ENCODE results near the gene CXCR6. TPM values are rescaled to one million over a fixed set of nuclear protein-coding genes. Genes with fewer than 3 reads are reported as not detected.

The CXCR6 gene
- total and polyA plus RNA-seq, 2 of the 13 experiments (the other 11 are each of a cell fraction or from before 2014, with no cell fraction given): not detected

GRCh38 chr3:45969116-45969515, 25.9 kb downstream of the CXCR6 start:
- Histone ChIP-seq H3K9ac (ENCODE audit: insufficient read depth, low read depth, low read length) (no peak overlapping the region), H3K4me3 (replicated peaks in 1 of 3; ENCODE audit: insufficient read depth in 1 of 3, low read depth in 2 of 3, low read length in 3 of 3) (no peak overlapping the region), H2AFZ (ENCODE audit: low read length) (no peak overlapping the region), H4K20me1 (ENCODE audit: insufficient read depth, low read length) (no peaks in the 10 kb centered on the region; the same call in 1 of the 2 replicates), H3K79me2 (ENCODE audit: insufficient read depth, low read length) (no peaks in the 10 kb centered on the region), H3K36me3 (replicated peaks in 1 of 2; ENCODE audit: control insufficient read depth in 1 of 2, insufficient read depth in 2 of 2, low read length in 2 of 2) (peaks cover 29 to 66% of the 10 kb centered on the region in 2 experiments), H3K9me3 (ENCODE audit: low read length) (no peaks in the 10 kb centered on the region), H3K27me3 (ENCODE audit: control insufficient read depth in 1 of 2, insufficient read depth in 2 of 2, low read length in 2 of 2) (no peaks in the 10 kb centered on the region), H3K27ac (ENCODE audit: extremely low read length, insufficient read depth, low read length) (no peak overlapping the region), H3K4me2 (ENCODE audit: low read depth, low read length) (no peak overlapping the region), H3K4me1 (ENCODE audit: insufficient read depth, low read length) (no peaks in the 10 kb centered on the region)
- in situ Hi-C loops (cut with HindIII; ENCODE audit: extremely low pct_ligation_motif_present, low pct_unique_long_range_greater_than_20kb): no loop called here
- DNase-seq (ENCODE audit: low spot score) (no peak), FAIRE-seq (no peak), ATAC-seq (no peak)
- CTCF ChIA-PET (ENCODE audit: low intra/inter-chr PET ratio, low total read pairs): no interaction called here
- 100% methylated on average over 3 of the region's 3 CpGs for WGBS (ENCODE audit: low lambda C conversion rate)
- intact Hi-C loops (cut with micrococcal nuclease; ENCODE audit: unreplicated experiment): no loop called here
- POLR2A ChIA-PET: no interaction called here
- TF ChIP-seq PCBP1 (IDR thresholded peaks at IDR 0.05; ENCODE audit: borderline replicate concordance, low read depth, low read length) (no peak), ZNF558 (CRISPR knock-in tag; IDR thresholded peaks at IDR 0.05; ENCODE audit: borderline replicate concordance) (no peak), ZNF432 (CRISPR knock-in tag; IDR thresholded peaks at IDR 0.05; ENCODE audit: borderline replicate concordance) (no peak), NONO (IDR thresholded peaks at IDR 0.05) (no peak), NONO (CRISPR knock-in tag; conservative IDR thresholded peaks at IDR 0.05) (no peak)
- no TSS peak for BruUV-seq (replicated peaks)

DNA sequence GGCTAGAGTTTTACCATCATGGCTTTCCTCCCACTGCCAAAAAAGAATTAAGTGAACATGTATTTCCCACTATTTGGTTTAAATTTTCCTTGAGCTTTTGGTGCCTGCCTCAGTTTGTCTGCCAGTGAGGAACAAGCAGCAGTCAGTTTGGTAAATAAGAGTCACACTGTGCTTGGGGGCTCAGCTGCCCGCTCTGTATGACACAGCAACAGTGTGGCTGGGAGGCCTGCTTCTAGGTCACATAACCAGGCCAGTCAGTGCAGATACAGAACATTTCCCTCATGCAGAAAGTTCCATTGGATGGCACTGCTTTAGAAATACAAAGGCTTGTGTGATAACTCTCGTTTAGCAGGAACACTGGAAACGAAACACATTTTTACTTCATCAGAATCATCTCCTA, 26.7 kb downstream of the CXCR6 start:
- H3K4me2 ChIP-seq (ENCODE audit: low read depth, low read length): no peak overlapping the region
- H3K4me1 ChIP-seq (ENCODE audit: insufficient read depth, low read length): no peaks in the 10 kb centered on the region
- ChIA-PET CTCF (ENCODE audit: low intra/inter-chr PET ratio, low total read pairs) (no interaction called here), POLR2A (no interaction called here)
- no TSS peak for BruUV-seq (replicated peaks)
- ATAC-seq (no peak), DNase-seq (ENCODE audit: low spot score) (no peak), FAIRE-seq (no peak)
- H3K79me2 ChIP-seq (ENCODE audit: insufficient read depth, low read length): no peaks in the 10 kb centered on the region
- H3K9me3 ChIP-seq (ENCODE audit: low read length): no peaks in the 10 kb centered on the region
- intact Hi-C loops (cut with micrococcal nuclease; ENCODE audit: unreplicated experiment) (no loop called here), in situ Hi-C loops (cut with HindIII; ENCODE audit: extremely low pct_ligation_motif_present, low pct_unique_long_range_greater_than_20kb) (no loop called here)
- no peaks in the 10 kb centered on the region for H4K20me1 ChIP-seq (ENCODE audit: insufficient read depth, low read length)
- H3K4me3 ChIP-seq (replicated peaks in 1 of 3; ENCODE audit: insufficient read depth in 1 of 3, low read depth in 2 of 3, low read length in 3 of 3): no peak overlapping the region
- H3K9ac ChIP-seq (ENCODE audit: insufficient read depth, low read depth, low read length): no peak overlapping the region
- no peak overlapping the region for H3K27ac ChIP-seq (ENCODE audit: extremely low read length, insufficient read depth, low read length)
- H3K27me3 ChIP-seq (ENCODE audit: control insufficient read depth in 1 of 2, insufficient read depth in 2 of 2, low read length in 2 of 2): no peaks in the 10 kb centered on the region
- 95% methylated on average over 3 of the region's 3 CpGs for WGBS (ENCODE audit: low lambda C conversion rate)
- no peak overlapping the region for H2AFZ ChIP-seq (ENCODE audit: low read length)
- peaks cover 26 to 67% of the 10 kb centered on the region in 2 experiments for H3K36me3 ChIP-seq (replicated peaks in 1 of 2; ENCODE audit: control insufficient read depth in 1 of 2, insufficient read depth in 2 of 2, low read length in 2 of 2)
- no peak for TF ChIP-seq ZNF446 (CRISPR knock-in tag; IDR thresholded peaks at IDR 0.05)
- no peak for TF ChIP-seq ZNF788 (CRISPR knock-in tag; IDR thresholded peaks at IDR 0.05; ENCODE audit: borderline replicate concordance)
- no peak for TF ChIP-seq ZNF33B (CRISPR knock-in tag; IDR thresholded peaks at IDR 0.05)
- no peak for TF ChIP-seq SOX5 (CRISPR knock-in tag; IDR thresholded peaks at IDR 0.05; ENCODE audit: borderline replicate concordance)
- no peak for TF ChIP-seq IRF9 (CRISPR knock-in tag; IDR thresholded peaks at IDR 0.05; ENCODE audit: borderline replicate concordance)
- TF ChIP-seq, protein P1, sequence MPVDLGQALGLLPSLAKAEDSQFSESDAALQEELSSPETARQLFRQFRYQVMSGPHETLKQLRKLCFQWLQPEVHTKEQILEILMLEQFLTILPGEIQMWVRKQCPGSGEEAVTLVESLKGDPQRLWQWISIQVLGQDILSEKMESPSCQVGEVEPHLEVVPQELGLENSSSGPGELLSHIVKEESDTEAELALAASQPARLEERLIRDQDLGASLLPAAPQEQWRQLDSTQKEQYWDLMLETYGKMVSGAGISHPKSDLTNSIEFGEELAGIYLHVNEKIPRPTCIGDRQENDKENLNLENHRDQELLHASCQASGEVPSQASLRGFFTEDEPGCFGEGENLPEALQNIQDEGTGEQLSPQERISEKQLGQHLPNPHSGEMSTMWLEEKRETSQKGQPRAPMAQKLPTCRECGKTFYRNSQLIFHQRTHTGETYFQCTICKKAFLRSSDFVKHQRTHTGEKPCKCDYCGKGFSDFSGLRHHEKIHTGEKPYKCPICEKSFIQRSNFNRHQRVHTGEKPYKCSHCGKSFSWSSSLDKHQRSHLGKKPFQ (CRISPR knock-in tag; IDR thresholded peaks at IDR 0.05; ENCODE audit: insufficient replicate concordance): no peak
- TF ChIP-seq, protein P2, sequence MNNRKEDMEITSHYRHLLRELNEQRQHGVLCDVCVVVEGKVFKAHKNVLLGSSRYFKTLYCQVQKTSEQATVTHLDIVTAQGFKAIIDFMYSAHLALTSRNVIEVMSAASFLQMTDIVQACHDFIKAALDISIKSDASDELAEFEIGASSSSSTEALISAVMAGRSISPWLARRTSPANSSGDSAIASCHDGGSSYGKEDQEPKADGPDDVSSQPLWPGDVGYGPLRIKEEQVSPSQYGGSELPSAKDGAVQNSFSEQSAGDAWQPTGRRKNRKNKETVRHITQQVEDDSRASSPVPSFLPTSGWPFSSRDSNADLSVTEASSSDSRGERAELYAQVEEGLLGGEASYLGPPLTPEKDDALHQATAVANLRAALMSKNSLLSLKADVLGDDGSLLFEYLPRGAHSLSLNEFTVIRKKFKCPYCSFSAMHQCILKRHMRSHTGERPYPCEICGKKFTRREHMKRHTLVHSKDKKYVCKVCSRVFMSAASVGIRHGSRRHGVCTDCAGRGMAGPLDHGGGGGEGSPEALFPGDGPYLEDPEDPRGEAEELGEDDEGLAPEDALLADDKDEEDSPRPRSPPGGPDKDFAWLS (CRISPR knock-in tag; IDR thresholded peaks at IDR 0.05; ENCODE audit: borderline replicate concordance): no peak
- TF ChIP-seq SATB2 (CRISPR knock-in tag; IDR thresholded peaks at IDR 0.05): no peak
- no peak for TF ChIP-seq ZNF691 (CRISPR knock-in tag; IDR thresholded peaks at IDR 0.05; ENCODE audit: borderline replicate concordance, low read depth)
